NT2/D1 (cell line): ENCODE measurements around the gene KCNJ12.
"Not testable (repeated sequence)": the region's sequence is repeated elsewhere in the genome, so short reads cannot be mapped to it uniquely, and the experiment has no call there.

Experiments used
- DNase-seq: peaks from one replicate; pipeline ENCODE4 v3.0.0-alpha.2; 2011; ENCODE audit warnings: low read depth, low spot score
- H3K27me3 ChIP-seq: 2 replicates; pipeline ENCODE4 v1.6.0; 2011; ENCODE audit warnings: mild to moderate bottlenecking; ENCODE audit not compliant: insufficient read length, insufficient read depth
- H3K36me3 ChIP-seq: 2 replicates; pipeline ENCODE4 v1.6.1; 2011; ENCODE audit warnings: mild to moderate bottlenecking, low read length, mixed read lengths; ENCODE audit not compliant: insufficient read depth, insufficient read length
- H3K4me1 ChIP-seq: 2 replicates; pipeline ENCODE4 v1.5.1; 2011; ENCODE audit not compliant: insufficient read depth, insufficient read length
- H3K4me3 ChIP-seq: 2 replicates; pipeline ENCODE4 v1.5.1; 2011; ENCODE audit warnings: low read depth; ENCODE audit not compliant: insufficient read length
- H3K9ac ChIP-seq: 2 replicates; pipeline ENCODE4 v1.6.0; 2011; ENCODE audit warnings: low read depth; ENCODE audit not compliant: insufficient read length
- H3K9me3 ChIP-seq: 2 replicates; pipeline ENCODE4 v1.5.1; 2011; ENCODE audit warnings: mild to moderate bottlenecking, low read length; ENCODE audit not compliant: insufficient read depth
- SUZ12 ChIP-seq: IDR thresholded peaks from 2 replicates; pipeline ENCODE4 v1.6.1; 2011; ENCODE audit not compliant: insufficient read length, insufficient read depth; ENCODE audit errors: extremely low read depth
- YY1 ChIP-seq: IDR thresholded peaks from 2 replicates; pipeline ENCODE4 v1.6.1; 2011; ENCODE audit not compliant: insufficient read length, insufficient read depth
- ZNF274 ChIP-seq: IDR thresholded peaks from 2 replicates; pipeline ENCODE4 v1.6.1; 2011; ENCODE audit warnings: mild to moderate bottlenecking, low read depth, low read length

The KCNJ12 gene

GRCh38 chr17:21425321-21425720, 49.2 kb downstream of the KCNJ12 start:
- no peak for DNase-seq
- H3K9ac ChIP-seq, result no peak overlapping the region
- no peaks in the 10 kb centered on the region for H3K9me3 ChIP-seq
- no peaks in the 10 kb centered on the region for H3K27me3 ChIP-seq
- H3K4me3 ChIP-seq, result no peak overlapping the region
- no peaks in the 10 kb centered on the region for H3K4me1 ChIP-seq
- no peak for TF ChIP-seq ZNF274
- TF ChIP-seq YY1, result no peak
- TF ChIP-seq SUZ12, result no peak
- no peaks in the 10 kb centered on the region for H3K36me3 ChIP-seq

GRCh38 chr17:21425736-21426135, 49.6 kb downstream of the KCNJ12 start:
- H3K9ac ChIP-seq, result no peak overlapping the region
- TF ChIP-seq SUZ12 (no peak), ZNF274 (no peak), YY1 (no peak)
- H3K27me3 ChIP-seq, result no peaks in the 10 kb centered on the region
- no peaks in the 10 kb centered on the region for H3K4me1 ChIP-seq
- no peak for DNase-seq
- no peaks in the 10 kb centered on the region for H3K36me3 ChIP-seq
- no peak overlapping the region for H3K4me3 ChIP-seq
- no peaks in the 10 kb centered on the region for H3K9me3 ChIP-seq

GRCh38 chr17:21426246-21426645, 50.1 kb downstream of the KCNJ12 start:
- H3K4me3 ChIP-seq, H3K27me3 ChIP-seq, H3K9ac ChIP-seq, H3K4me1 ChIP-seq, H3K9me3 ChIP-seq, H3K36me3 ChIP-seq, DNase-seq: not testable (repeated sequence)

GRCh38 chr17:21426876-21427275, 50.7 kb downstream of the KCNJ12 start:
- not testable (repeated sequence) for H3K4me1 ChIP-seq, H3K4me3 ChIP-seq, H3K9ac ChIP-seq, H3K27me3 ChIP-seq, H3K9me3 ChIP-seq, H3K36me3 ChIP-seq, DNase-seq

GRCh38 chr17:21427727-21428126, 51.6 kb downstream of the KCNJ12 start:
- not testable (repeated sequence) for H3K36me3 ChIP-seq, H3K9me3 ChIP-seq, DNase-seq, H3K4me1 ChIP-seq, H3K4me3 ChIP-seq, H3K27me3 ChIP-seq, H3K9ac ChIP-seq

- H3K9ac ChIP-seq, DNase-seq, H3K4me1 ChIP-seq, H3K4me3 ChIP-seq, H3K27me3 ChIP-seq, H3K9me3 ChIP-seq, H3K36me3 ChIP-seq: not testable (repeated sequence)
These were observed 52.7 kb downstream of the KCNJ12 start for GRCh38 chr17:21428752-21429424.

- not testable (repeated sequence) for H3K4me3 ChIP-seq, H3K9me3 ChIP-seq, H3K27me3 ChIP-seq, H3K9ac ChIP-seq, H3K4me1 ChIP-seq, H3K36me3 ChIP-seq, DNase-seq
These were observed 53.9 kb downstream of the KCNJ12 start for GRCh38 chr17:21429921-21430628.

- H3K9me3 ChIP-seq, H3K4me1 ChIP-seq, DNase-seq, H3K9ac ChIP-seq, H3K27me3 ChIP-seq, H3K36me3 ChIP-seq, H3K4me3 ChIP-seq: not testable (repeated sequence)
These were observed 57.8 kb downstream of the KCNJ12 start for GRCh38 chr17:21433971-21434370.

GRCh38 chr17:21434976-21435375, 58.8 kb downstream of the KCNJ12 start:
- H3K27me3 ChIP-seq, H3K4me1 ChIP-seq: not testable (repeated sequence)

GRCh38 chr17:21436481-21436880, 60.3 kb downstream of the KCNJ12 start:
- not testable (repeated sequence) for H3K36me3 ChIP-seq, H3K9me3 ChIP-seq, DNase-seq, H3K4me3 ChIP-seq, H3K4me1 ChIP-seq, H3K9ac ChIP-seq, H3K27me3 ChIP-seq

More at GRCh38 chr17:21434976-21435375, 58.8 kb downstream of the KCNJ12 start:
- not testable (repeated sequence) for H3K36me3 ChIP-seq, H3K9ac ChIP-seq, H3K4me3 ChIP-seq, DNase-seq, H3K9me3 ChIP-seq
